GM03348 (cell line): ENCODE measurements around the gene MKLN1.
A peak's percentile ranks its signal among the peaks of the same experiment; 100 is the strongest.

Experiments
- DNase-seq: peaks from one replicate; pipeline ENCODE4 v3.0.0; 2012; ENCODE audit warnings: low spot score

MKLN1 gene

DNA sequence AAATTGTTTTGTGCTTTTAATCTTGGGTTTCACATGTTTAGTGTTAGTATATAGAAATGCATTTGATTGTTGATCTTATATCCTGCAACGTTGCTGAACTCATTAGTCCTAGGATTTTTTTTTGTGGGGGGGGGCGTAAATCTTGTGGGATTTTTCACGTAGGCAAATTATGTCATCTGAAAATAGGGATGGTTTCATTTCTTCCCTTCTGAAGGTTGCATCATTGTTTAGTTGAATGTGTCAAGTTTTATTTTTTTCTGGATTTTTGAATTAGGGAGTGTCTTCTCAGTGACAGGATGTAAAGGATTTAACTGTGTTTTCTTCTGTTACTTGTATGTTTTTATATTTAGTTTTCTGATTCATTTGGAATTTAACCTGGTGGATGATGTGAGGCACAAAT lies 26.7 kb downstream of the MKLN1 start:
- no peak for DNase-seq

DNA sequence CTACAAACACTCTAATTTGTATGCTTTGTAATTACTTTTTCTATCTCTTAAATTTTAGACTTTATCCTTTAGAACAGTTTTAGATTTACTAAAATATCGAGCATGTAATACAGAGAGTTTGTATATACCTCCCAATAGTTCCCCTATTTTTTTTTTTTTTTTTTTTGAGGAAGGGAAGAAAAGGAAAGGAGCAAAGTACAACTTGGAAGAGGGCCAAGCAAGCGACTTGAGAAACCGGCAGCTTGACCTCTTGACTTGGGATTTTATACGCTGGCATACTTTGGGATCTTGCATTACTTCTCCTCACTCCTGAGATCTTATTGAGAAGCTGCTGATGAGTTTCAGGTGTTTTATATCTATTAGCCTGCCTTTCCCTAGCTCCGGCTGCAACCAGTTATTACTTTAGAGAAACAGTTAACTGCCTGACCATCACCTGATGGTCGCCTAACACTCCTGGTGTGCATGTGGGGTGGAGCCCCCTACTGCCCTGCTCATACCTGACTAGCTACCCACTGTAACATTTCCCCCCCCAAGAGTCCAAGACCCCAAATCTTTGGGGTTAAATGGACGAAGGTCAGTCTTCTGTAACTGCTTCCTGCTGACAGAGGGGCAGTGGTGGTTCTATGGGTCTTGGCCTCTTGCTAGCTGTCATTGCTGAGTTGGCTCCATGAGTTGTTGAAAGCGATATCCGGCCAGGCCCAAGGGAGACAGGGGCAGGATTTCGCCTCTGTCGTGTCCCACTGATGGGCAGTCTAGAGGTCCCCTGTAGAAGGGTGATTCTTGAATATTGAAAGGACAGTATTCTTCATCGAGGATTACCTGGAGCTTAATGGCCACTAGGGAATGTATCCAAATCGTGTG lies 28.5 kb downstream of the MKLN1 start:
- DNase-seq, result no peak

DNA sequence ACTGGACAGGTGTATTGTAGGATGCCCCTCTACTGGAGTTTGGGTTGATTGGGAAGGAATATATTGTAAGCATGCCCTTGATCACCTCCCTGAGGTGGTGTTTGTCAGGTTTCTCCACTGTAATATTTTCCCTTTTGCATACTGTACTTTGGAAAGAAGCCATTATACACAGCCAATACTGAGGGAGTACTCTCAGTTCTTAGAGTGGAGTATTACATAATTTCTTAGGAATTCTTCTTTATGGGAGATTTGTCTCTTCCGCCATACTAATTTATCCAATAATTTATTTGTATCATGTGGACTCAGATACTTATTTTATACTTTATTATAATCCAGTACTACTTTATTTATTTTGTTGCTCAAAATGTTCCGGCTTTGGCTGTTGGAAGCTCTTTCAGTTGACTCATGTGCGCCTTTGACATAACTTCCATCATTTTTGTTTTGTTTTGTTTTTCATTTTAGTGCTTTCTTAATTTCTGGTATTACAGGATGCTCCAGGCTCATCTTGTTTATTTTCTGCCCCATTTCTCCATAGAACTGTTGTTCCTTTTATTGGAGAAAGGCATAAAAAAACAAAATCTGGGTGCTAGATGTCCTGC lies 29.7 kb downstream of the MKLN1 start:
- DNase-seq, result no peak

DNA sequence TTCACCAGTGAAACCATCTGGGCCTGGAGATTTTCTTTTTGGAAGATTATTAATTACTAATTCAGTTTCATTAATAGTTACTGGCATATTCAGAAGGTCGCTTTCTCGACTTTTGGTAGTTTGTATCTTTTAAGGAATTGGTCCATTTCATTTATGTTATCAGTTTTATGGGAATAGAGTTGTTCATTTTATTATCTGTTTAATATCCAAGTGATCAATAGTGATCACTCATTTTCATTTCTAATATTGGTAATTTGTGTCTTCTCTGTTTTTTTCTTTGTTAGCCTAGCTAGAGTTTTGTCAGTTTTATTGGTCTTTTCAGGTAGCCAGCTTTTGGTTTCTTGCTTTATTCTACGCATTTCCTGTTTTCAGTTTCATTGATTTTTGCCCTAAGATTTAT lies 31.0 kb downstream of the MKLN1 start:
- DNase-seq, result no peak

DNA sequence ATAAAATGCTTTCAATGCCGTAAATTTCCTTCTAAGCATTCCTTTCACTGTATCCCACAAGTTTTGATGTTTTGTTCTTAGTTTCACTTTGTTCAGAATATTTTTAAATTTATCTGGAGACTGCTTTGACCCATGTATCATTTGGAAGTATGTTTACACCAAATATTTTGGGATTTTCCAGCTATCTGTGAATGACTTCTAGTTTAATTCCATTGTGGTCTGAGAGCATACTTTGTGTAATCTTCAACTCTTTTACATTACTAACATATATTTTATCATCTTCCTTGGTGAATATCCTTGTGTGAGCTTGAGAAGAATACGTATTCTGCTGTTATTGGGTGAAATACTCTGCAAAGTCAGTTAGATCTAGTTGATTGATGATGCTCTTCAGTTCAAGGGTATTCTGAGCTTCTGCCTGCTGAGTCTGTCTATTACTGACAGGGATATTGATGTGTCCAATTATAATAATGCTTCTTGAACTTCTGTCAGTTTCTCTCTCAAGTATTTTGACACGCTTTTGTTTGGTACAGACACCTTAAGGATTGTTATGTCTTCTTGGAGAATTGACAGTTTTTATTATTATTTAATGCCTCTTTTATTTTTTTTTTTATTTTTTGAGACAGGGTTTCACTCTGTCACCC lies 31.6 kb downstream of the MKLN1 start:
- DNase-seq, result no peak

DNA sequence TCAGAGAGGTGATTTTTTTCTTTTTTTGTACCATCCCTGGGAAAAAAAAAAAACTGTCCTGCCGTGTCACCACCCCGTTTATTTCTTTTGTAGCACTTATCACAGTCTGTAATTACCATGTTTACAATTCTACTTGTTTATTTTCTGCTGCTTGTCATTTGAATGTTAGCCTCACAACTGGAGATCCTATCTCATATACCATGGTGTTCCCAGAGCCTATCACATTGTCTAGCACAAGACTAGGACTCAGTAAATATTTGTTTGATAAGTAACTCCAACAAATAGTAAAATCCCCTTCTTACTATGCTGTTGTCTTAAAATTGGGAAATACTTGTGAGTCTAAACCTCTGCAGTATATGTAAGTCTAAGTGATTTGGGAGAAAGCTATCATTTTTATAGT lies 36.0 kb downstream of the MKLN1 start:
- no peak for DNase-seq

DNA sequence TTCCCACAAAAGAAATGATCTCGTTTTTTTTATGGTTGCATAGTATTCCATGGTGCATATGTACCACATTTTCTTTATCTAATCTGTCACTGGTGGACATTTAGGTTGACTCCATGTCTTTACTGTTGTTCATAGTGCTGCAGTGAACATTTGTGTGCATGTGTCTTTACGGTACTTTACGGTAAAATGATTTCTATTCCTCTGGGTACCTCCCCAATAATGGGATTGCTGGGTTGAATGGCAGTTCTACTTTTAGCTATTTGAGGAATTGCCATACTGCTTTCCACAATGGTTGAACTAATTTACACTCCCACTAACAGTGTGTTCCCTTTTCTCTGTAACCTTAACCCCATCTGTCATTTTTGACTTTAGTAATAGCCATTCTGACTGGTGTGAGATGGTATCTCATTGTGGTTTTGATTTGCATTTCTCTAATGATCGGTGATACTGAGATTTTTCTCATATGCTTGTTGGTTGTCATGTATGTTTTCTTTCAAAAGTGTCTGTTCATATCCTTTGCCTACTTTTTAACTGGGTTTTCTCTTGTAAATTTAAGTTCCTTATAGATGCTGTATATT lies 37.2 kb downstream of the MKLN1 start:
- no peak for DNase-seq

DNA sequence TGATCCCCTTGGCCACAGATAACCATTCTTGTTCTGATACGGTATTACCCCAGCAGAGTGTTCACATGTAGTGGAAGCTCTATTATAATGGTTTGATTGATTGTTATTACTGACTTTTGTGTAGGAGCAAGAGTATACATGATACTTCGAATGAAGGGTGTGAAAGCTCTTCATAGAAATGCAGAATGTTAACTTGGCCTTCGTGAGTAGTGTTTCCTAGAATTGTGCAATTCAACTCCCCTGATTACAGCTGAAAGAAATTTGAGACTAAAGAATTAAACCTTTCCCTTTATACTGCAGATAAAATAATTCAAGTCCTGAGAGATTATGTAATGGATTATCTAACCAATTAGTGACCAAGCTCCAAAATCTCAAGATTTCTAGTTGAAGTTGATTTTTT lies 38.2 kb downstream of the MKLN1 start:
- DNase-seq, result peak; percentile 18

DNA sequence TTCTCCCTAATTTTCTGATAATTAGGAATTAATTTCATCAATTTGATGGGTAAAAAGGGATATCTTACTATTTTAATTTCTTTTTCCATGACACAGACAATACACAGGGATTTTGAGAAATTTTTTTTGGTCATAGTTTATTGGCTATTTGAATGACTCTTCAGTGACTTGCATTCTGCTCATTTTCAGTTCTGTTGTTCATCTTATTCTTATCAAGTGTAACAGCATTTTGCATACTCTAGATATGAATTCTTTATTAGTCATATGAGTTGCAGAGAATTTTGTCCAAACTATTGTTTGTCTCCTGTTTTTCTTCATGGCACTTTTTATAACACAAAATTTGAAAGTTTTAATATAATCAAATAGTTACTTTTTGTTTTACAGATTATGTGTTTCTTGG lies 41.7 kb downstream of the MKLN1 start:
- peak; percentile 11 for DNase-seq

DNA sequence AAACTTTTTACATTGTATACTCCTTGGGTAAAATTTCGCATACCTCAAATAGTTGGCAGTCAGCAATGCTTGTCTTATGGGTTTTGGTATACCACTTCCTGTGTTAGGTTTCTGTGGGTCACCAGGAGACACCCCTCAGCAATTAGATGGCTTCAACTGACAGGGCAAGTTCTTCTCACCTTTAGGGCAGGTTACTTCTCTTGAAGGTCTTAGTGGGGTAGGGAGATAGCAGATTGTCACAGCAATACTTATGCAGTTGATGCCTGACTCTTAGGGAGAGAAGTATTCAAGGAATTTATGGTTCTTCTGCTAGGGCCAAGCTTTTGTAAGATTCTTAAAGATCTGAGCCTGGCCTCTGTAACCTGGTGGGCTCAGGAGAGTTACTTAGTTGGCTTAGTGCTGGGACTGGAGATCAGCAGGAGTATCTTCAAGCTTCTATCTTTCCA lies 42.9 kb downstream of the MKLN1 start:
- DNase-seq, result peak; percentile 16

DNA sequence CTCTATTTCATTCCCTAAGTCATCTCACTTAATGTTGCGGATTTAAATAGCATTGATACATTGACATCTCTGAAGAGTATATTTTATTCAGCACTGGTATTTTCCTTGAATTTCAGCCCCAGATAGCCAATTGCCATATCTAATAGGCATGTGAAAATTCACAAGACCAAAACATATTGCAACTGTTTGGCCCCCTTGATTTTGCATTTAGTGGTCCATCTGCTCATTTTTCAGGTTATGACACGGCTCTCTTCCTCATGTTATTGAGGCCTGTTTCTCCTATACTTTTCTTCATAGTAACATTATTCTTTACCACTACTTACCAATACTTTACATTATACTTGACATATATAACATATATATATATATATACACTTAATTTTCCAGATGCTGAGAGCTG lies 43.7 kb downstream of the MKLN1 start:
- DNase-seq, result no peak

DNA sequence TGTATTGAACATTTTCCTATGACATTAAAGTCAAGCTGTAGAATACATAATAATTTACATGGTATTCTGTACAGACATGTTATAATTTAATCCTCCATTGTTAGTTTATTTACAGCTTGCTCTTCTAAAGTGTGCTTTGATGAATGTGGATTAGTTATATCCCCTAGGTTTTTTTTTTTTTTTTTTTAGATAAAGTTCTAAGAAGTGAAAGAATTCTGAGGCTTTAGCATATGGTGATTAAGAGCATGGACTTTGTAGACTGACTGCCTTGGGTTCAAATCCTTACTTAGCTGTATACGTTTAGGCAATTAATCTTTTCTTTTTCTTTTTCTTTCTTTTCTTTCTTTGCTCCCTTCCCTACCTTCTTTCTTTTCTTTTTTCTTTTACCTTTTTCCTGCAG lies 44.9 kb downstream of the MKLN1 start:
- DNase-seq, result no peak

DNA sequence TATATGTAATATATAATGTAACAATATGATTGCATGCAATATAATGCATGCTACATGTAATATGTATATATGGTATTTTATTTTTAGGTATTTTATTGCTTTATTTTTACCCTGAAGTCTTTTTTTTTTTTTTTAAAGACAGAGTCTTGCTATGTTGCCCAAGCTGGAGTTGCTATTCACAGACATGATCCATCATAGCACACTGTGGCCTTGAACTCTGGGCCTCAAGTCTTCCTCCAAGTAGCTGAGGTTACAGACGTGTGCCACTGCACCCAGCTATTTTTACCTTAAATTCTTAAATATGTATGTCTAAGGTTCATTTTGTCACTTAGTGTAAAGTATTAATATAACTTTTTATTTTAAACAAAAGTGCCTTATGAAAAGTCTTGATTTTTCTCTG lies 47.1 kb downstream of the MKLN1 start:
- DNase-seq, result no peak

DNA sequence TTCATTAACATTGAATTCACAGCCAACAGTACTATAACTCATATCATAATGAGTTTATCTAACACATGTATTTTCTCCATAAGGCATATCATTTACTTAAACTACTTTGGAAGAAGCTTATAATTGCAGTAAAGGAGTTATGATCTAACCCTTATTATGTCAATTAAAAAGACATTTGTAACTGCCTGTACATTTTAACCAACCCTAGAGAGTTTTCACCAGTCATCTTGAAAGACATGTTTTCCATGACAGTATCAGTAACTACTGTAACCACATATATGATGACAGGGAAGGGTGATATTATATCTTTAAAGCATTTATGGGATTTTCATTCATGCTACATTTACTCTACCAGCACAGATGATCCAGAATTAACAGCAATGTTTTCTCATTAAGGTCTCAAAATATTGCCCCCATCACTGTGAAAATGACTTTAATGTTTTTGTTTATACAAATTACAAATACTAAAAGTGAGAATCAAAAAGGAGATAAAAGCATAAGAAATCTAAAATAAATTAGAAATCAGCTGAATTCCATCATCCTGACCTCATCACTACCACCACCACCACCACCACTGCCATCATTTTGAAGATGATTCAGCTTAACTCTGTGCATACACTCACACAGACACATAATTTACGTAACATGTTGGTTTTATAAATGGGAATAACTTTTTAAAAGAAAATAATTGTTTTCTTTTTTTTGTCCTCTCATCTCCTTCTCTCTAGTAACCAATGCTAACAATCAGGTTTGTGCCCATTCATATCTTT lies 53.6 kb downstream of the MKLN1 start:
- peak; percentile 35 for DNase-seq

DNA sequence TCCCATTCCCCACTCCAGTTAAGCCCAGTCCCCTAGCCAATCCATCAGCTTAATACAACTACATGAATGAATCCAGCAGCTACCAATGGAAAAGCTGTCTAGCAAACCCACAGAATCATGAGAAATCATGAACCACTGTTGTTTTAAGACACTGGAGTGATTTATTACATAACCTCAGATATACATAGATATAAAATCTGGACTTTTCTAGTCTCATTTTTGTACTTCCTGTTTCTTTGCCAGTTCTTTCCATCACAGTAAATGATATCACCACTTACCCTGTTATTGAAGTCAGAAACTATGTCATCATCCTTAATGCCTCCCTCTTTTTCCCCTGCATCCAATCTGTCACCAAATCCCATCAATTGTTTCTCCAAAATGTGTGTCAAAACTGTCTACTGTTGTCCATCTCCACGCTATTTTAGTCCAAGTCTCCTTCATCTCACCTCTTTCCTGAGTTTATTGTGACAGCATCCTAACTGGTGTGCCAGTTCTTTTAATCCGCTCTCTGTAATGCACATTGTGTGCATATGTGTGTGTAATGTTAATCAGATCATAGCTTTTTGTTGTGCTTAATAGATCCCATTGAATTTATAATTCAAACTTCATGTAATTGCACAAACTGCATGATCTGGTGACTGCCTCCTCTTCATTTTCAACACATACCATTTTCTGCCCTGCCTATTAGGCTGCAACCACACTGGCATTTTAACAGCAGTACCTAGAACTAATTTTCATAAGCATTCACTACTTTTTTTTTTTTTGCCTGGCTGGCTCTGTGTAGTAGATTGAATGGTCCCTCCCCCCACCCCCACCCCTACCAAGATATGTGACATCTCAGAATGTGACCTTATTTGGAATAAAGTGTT lies 56.0 kb downstream of the MKLN1 start:
- DNase-seq, result no peak

DNA sequence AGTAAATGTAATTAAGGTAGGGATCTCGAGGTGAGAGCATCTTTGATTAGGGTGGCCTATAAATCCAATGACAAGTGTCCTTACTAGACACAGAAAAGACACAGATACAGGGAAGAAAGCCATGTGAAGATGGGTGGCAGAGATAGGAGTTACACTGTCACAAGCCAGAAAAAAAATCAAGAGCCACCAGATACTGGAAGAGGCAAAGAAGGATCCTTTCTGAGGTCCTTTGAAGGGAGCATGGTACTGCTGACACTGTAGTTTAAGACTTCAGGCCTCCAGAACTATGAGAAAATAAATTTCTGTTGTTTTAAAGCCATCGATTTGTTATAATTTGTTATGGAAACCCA lies 56.6 kb downstream of the MKLN1 start:
- DNase-seq, result no peak

DNA sequence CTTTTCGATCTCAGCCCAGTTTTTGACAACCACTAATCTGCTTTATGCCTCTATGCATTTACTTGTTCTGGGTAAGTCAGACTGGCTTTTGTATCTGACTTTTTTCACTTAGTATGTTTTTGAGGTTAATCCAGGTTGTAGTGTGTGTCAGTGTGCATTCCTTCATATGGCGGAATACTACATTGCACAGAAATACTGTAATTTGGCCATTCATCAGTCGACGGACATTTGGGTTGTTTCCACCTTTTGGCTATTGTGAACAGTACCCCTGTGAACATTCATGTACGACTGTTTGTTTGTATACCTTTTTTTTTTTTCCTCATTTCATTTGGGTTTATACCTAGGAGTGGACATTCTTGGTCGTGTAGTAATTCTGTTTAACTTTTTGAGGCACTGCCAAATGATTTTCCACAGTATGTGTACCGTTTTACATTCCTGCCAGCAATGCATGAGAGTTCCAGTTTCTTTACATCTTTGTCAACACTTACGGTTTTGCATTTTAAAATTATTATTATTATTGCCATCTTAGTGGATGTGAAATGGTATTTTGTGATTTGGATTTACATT lies 57.4 kb downstream of the MKLN1 start:
- no peak for DNase-seq

DNA sequence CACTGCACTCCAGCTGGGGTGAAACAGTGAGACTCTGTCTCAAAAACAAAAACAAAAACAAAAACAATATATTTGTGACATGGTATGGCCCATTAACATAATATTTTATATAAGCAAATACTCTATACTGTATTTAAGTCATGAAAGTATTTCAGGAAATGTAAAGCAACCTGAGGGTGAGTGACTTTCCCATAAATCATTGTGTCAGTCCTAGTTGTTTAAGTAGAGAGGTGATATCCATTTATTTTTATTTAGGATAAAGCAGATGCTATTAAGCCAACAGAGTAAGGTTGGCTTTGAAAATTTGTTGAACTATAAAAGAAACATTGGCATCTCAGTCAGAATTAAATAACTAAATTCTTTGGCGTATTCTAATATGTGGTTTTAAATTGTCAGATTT lies 60.5 kb downstream of the MKLN1 start:
- DNase-seq, result no peak

DNA sequence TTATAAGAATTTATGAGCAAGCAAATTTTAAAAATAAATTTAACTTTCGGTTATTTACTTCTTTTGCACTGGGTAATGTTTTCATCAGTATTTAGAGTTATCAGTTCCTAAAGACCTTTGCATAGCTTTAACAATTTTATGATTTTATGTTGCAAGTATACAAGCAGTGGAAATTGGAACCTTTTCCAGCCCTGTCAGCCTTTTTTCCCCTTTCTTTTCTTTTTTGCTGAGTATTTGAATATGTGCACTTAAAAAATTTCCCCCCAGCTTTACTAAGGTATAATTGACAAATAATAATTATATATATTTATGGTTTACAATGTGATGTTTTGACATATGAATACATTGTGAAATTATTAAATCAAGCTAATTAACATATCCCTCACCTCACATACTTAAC lies 62.6 kb downstream of the MKLN1 start:
- no peak for DNase-seq

DNA sequence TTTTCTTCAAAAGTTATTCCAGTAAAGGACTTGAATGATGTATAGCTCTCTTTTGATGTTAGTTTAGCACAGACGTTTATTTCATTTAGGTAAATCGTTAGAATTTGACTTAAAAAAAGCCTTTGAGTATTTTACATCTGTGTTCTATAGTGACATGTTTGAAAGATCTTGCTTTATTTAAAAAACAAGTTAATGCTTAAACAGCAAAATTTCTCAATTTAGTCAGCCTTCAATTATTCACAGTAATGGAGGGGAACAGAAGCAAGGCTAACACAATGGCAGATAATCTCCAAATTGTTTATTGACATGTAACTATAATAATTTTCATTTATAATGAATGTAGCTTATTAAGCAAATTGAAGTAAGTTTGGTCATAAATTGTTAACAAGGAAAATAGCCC lies 63.5 kb downstream of the MKLN1 start:
- no peak for DNase-seq

DNA sequence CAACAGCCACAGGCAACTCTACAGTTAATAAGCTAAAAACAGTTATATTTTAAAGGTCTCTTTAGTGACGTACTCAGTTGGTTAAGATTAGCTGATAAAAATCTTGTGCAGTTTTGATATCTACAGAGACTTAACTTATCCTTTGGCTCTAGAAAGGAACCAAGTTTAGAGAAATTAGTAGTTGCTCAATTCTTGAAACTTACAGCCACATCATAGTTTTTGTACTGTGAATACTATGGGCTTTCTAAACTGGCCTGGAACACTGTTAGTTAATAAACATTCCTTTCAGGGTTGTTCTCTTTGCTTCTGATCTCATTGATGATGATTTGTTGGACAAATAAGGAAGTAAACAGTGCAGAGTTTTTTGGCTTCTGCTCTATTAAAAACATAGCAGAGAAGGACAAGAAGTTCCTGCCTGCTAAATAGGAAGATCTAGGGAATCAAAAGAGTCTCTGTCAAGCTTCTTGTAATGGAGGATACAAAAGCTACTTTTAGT lies 73.1 kb downstream of the MKLN1 start:
- peak; percentile 5 for DNase-seq
